Ovary (tissue), 9 donors: ENCODE measurements around the gene SLC35D2. TPM values are rescaled to one million over a fixed set of nuclear protein-coding genes. Genes with fewer than 3 reads are reported as not detected.

Experiments used
- DNase-seq, 5 donors: peaks; one replicate each; pipeline ENCODE4 v3.0.0-alpha.2; 2019 to 2020
- H3K27ac ChIP-seq, 2 donors: fragments of 200-600 bp; one replicate each; pipeline versions ENCODE4 v1.5.1 to v1.8.0; 2019 to 2022
- H3K27me3 ChIP-seq: fragments of 200-600 bp; one replicate; pipeline ENCODE4 v1.8.0; 2022
- H3K36me3 ChIP-seq: fragments of 200-600 bp; sonication (generic); one replicate; pipeline ENCODE4 v1.5.1; 2019
- H3K4me1 ChIP-seq: one replicate; pipeline ENCODE4 v1.8.1; 2013; ENCODE audit warnings: mild to moderate bottlenecking, moderate library complexity; ENCODE audit not compliant: insufficient read depth
- H3K4me3 ChIP-seq: fragments of 200-600 bp; sonication (generic); one replicate; pipeline ENCODE4 v1.5.1; 2017
- H3K9me3 ChIP-seq, 2 donors: fragments of 200-600 bp in 1 of 2; sonication (generic) in 1 of 2; one replicate each; pipeline versions ENCODE4 v1.5.1 to v1.8.1; 2013 to 2019; ENCODE audit warnings: mild to moderate bottlenecking in 1 of 2, moderate library complexity in 1 of 2
- EP300 ChIP-seq: sonication (generic); formaldehyde crosslinking; IDR thresholded peaks from one replicate; pipeline ENCODE4 v1.6.1; 2017; ENCODE audit warnings: antibody characterized with exemption
- POLR2A ChIP-seq: fragments of 450-650 bp; IDR thresholded peaks from one replicate; pipeline ENCODE4 v1.6.1; 2017; ENCODE audit warnings: antibody characterized with exemption, mild to moderate bottlenecking, moderate library complexity
- WGBS, 3 donors: extraction: QIAGEN DNeasy Blood & Tissue Kit in 1 of 3; methylation state at CpG; one replicate each; pipeline versions ENCODE4 v1.1.5 to v1.1.7; 2013 to 2017; 5-methylcytosine and 5-hydroxymethylcytosine counted together
- intact Hi-C, 4 donors: fragments of 100-400 bp; cut with DNase I; formaldehyde crosslinking; loops; one replicate each; pipeline versions ENCODE4 v1.11.0 to v1.15.1; 2022 to 2023
- polyA plus RNA-seq, 2 donors: library from polyadenylated mRNA; stranded (reverse); fragments of 200-250 nt in 1 of 2; fragments of 350-450 nt in 1 of 2; fragmentation: Illumina TruSeq in 1 of 2; extraction: RNeasy Lipid Tissue Mini Kit (QIAGEN cat#74804) in 1 of 2; gene quantifications; one replicate each; pipeline ENCODE4 v1.2.3, GENCODE V29; 2013 to 2014
- total RNA-seq, 7 donors: library from RNA; depleted of rRNA in 2 of 7; stranded (reverse); fragments of >200 nt in 2 of 7; fragmentation: NEBNext Ultra II Directional in 3 of 7; extraction: Animal tissue kit (Norgen Biotek cat#: 25700) in 3 of 7; gene quantifications; one replicate each; pipeline versions ENCODE4 v1.1.0 to v1.2.4, GENCODE V29; 2016 to 2023
- TF ChIP-seq, protein P1 (sequence below), 3 donors: fragments of 450-650 bp in 2 of 3; fragments of 200-600 bp in 1 of 3; IDR thresholded peaks; one replicate each; pipeline versions ENCODE4 v1.5.1 to v1.8.0; 2016 to 2022; ENCODE audit warnings: antibody characterized with exemption in 3 of 3, mild to moderate bottlenecking in 1 of 3
- donor health status: DM: no; HTN: no; CAD: no; lungs with moderate emphysema.
- donor health status: DM: no; HTN: no; CAD: no.
- donor health status: Bipolar disorder and iron deficiency.
- donor health status: DM: yes; HTN: yes; CAD: no.
- donor health status: DM: no; HTN: no; CAD: no.
- donor health status: DM: yes; HTN: yes; CAD: no.

SLC35D2 gene
- total and polyA plus RNA-seq, 9 donors, result 22.1 to 36.1 (median 26.0) TPM

DNA sequence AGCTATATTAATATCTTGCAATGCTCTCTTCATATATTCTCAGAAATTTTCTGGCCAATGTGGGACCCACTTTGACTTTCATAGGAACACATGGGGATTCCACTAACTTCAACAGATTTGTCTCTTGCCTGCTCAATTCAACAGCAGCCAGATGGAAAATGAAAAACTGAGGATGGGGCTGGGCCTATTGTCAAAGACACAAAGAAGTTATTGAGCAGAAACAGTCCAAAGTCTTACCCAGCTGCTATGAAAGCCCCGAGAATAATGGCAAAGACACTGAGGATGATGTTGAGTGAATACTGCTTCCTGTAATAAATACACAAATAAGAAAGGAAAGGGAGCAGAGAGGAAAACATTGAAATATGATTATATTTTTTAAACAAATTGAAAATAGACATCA is 32.6 kb downstream of the SLC35D2 start:
- Histone ChIP-seq H3K4me1 (no peaks in the 10 kb centered on the region), H3K27ac (no peak overlapping the region), H3K4me3 (no peak overlapping the region), H3K27me3 (no peaks in the 10 kb centered on the region), H3K36me3 (no peaks in the 10 kb centered on the region), H3K9me3 (no peaks in the 10 kb centered on the region)
- no peak for TF ChIP-seq EP300
- 88 to 93% (median 91%) methylated on average over 1 of the region's 1 CpG for WGBS, 3 donors
- no peak for DNase-seq
- intact Hi-C loops, result no loop called here

DNA sequence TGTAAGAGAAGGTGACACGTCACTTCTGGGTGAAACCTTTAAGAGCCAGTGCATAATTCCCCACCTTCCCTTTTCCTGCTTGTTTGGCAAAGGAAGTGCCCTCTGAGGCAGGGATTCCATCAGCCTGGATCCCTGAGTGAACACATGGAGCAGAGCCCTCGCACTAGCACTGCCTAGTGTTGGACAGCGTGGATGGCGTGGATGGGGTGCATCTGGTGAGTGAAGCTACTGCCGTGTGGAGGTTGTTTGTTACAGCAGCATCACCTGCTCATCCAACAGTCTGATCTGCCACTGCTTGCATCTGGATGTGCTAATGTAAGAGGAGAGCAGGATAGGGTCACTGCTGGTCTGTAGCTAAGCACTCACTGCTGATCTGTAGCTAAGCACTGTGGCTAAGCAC is 35.2 kb downstream of the SLC35D2 start:
- TF ChIP-seq, protein P1, sequence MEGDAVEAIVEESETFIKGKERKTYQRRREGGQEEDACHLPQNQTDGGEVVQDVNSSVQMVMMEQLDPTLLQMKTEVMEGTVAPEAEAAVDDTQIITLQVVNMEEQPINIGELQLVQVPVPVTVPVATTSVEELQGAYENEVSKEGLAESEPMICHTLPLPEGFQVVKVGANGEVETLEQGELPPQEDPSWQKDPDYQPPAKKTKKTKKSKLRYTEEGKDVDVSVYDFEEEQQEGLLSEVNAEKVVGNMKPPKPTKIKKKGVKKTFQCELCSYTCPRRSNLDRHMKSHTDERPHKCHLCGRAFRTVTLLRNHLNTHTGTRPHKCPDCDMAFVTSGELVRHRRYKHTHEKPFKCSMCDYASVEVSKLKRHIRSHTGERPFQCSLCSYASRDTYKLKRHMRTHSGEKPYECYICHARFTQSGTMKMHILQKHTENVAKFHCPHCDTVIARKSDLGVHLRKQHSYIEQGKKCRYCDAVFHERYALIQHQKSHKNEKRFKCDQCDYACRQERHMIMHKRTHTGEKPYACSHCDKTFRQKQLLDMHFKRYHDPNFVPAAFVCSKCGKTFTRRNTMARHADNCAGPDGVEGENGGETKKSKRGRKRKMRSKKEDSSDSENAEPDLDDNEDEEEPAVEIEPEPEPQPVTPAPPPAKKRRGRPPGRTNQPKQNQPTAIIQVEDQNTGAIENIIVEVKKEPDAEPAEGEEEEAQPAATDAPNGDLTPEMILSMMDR (IDR thresholded peaks at IDR 0.05), result no peak
- TF ChIP-seq POLR2A (no peak), EP300 (no peak)
- Histone ChIP-seq H3K27ac (no peak overlapping the region), H3K36me3 (no peaks in the 10 kb centered on the region), H3K27me3 (no peaks in the 10 kb centered on the region), H3K4me1 (peaks cover 4% of the 10 kb centered on the region), H3K9me3 (no peaks in the 10 kb centered on the region), H3K4me3 (no peak overlapping the region)
- intact Hi-C loops, result no loop called here
- DNase-seq, result no peak
- WGBS, 3 donors, result 97 to 98% (median 98%) methylated on average over 5 of the region's 5 CpGs

DNA sequence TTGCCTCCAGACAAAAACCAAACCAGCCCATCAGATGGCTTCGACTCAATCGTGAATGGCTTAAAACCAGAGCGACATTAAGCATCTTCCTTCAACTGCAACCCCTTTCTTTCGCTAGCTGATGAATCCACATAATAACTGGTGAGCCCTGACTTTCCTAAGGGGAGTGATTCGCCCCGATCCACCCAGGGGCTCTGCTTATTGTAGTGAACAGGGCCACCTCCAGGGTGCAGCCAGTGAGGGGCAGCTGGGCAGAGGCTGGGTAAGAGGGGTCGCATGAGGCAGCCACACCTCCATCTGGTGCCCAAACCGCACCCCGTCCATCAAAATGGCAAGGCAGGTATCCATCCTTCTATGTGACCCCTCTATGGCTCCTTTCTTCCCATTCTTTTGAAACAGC is 38.0 kb downstream of the SLC35D2 start:
- H3K27me3 ChIP-seq, result no peaks in the 10 kb centered on the region
- WGBS, 3 donors, result 91 to 93% (median 91%) methylated on average over 9 of the region's 9 CpGs
- intact Hi-C loops, result no loop called here
- H3K4me3 ChIP-seq, result no peak overlapping the region
- H3K27ac ChIP-seq, result no peak overlapping the region
- H3K9me3 ChIP-seq, result no peaks in the 10 kb centered on the region
- peaks cover 12% of the 10 kb centered on the region for H3K4me1 ChIP-seq
- H3K36me3 ChIP-seq, result no peaks in the 10 kb centered on the region
- DNase-seq, result peak in 2 of 5 donors; percentile 23 to 29
- TF ChIP-seq POLR2A, result no peak
- TF ChIP-seq, protein P1 (IDR thresholded peaks at IDR 0.05), result no peak
- TF ChIP-seq EP300, result no peak

DNA sequence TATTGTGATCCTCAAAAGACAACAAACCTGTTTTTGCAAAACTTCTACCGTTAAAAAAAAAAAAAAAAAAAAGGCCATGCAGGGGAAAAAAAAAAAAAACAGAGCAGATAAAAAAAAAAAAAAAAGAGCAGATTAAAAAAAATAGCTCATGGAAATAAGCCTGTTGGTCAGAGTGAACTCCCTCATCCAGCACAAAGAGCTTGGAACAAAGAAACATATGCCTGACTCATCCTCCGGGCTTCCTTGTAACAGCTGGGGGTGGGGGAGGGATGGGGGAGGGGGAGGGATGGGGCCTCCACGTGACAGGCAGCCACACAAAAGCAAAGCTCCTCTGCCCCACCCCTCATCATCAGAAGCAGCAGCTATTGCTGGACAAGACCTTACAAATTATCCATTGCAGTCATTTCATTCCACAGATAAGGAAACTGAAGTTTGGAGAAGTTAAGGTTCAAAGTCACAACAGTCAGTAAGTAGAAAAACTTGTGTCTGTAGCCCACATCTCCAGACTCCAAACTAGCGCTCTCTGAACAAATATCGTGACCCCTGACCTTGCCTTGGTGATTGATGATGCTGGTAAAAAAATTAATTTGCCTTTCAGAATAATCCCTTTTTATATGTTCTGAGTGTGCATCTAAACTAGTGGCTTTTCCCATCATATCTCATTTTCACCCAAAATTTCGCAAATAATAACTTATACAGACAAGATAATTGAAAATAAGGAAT is 38.9 kb downstream of the SLC35D2 start:
- intact Hi-C loops, result no loop called here
- no peaks in the 10 kb centered on the region for H3K27me3 ChIP-seq
- no peak for TF ChIP-seq POLR2A
- TF ChIP-seq, protein P1 (IDR thresholded peaks at IDR 0.05), result no peak
- no peak for TF ChIP-seq EP300
- H3K27ac ChIP-seq, result peak overlapping the region in 1 of 2 donors; percentile 35
- H3K9me3 ChIP-seq, result no peaks in the 10 kb centered on the region
- 23 to 24% (median 23%) methylated on average over 6 of the region's 6 CpGs for WGBS, 3 donors
- peaks cover 12% of the 10 kb centered on the region for H3K4me1 ChIP-seq
- no peak overlapping the region for H3K4me3 ChIP-seq
- H3K36me3 ChIP-seq, result no peaks in the 10 kb centered on the region
- DNase-seq, result peak; percentile 59 to 81 (median 74)

DNA sequence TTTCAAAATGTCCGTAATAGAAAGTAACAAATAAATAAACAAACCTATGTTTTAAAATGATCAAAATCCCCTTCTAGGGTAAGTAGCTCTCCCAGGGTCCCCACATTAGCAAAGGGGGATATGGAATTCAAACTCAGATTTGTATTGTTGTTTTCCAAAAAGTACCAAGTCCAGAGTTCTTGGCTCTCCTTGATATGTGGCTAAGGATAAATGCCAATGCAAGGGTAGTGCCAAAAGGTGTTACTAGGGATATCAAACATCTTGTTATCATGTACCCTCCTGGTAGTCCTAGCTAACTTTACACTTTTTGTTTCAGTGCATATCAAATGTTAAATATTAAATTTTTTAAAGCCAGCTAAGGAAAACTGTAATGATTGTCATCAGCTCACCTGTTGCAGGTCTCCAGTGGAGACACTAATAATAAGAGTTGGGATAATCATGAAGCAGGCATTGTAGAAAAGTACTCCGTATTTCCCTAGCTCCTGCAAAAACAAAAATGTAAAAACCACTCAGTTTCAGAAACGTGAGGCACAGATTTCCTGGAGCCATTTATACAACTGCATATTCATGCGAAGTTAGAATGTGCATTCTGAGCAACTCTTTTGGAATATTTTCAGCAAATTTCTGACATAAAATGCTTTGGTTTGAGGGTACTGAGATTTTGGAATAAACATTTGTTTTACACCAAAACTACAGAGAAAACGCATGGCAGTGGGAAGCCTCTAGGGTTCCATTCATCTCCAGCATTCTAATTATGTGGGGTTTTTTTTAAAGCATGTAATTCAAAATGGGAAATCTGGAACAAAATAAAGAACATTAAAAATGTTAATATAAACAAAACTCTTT is 39.8 kb downstream of the SLC35D2 start:
- intact Hi-C loops, result no loop called here
- H3K27me3 ChIP-seq, result no peaks in the 10 kb centered on the region
- no peak for DNase-seq
- TF ChIP-seq EP300, result no peak
- TF ChIP-seq POLR2A, result no peak
- TF ChIP-seq, protein P1 (IDR thresholded peaks at IDR 0.05), result no peak
- 24 to 34% (median 26%) methylated on average over 5 of the region's 5 CpGs for WGBS, 3 donors
- H3K9me3 ChIP-seq, result no peaks in the 10 kb centered on the region
- H3K4me3 ChIP-seq, result no peak overlapping the region
- no peaks in the 10 kb centered on the region for H3K36me3 ChIP-seq
- H3K27ac ChIP-seq, result peak overlapping the region in 1 of 2 donors; percentile 35
- H3K4me1 ChIP-seq, result peaks cover 12% of the 10 kb centered on the region
